ENCODE data around the gene DLX2.
"Not testable (repeated sequence)": the region's sequence is repeated elsewhere in the genome, so short reads cannot be mapped to it uniquely, and the experiment has no call there.

The DLX2 gene

GRCh38 chr2:172102391-172103359 is at the start of gene DLX2:
DLX2 (minus strand) TSS chr2:172102900; CDS start chr2:172102538, 362 bp downstream.
- peak; percentile 58 to 73 for DNase-seq (ENCODE audit: low read depth in 2 of 2)

- DNase-seq (ENCODE audit: low read depth in 2 of 2), result no peak
These were observed 45.4 kb upstream of the DLX2 start for GRCh38 chr2:172147944-172148650.

GRCh38 chr2:172143817-172144216 is 41.1 kb upstream of the DLX2 start:
- DNase-seq (ENCODE audit: low read depth in 2 of 2), result no peak

- DNase-seq (ENCODE audit: low read depth in 2 of 2), result not testable (repeated sequence)
These were observed 36.0 kb upstream of the DLX2 start for GRCh38 chr2:172138727-172139126.

- DNase-seq (ENCODE audit: low read depth in 2 of 2), result no peak
These were observed 35.2 kb upstream of the DLX2 start for GRCh38 chr2:172137943-172138342.

DNA sequence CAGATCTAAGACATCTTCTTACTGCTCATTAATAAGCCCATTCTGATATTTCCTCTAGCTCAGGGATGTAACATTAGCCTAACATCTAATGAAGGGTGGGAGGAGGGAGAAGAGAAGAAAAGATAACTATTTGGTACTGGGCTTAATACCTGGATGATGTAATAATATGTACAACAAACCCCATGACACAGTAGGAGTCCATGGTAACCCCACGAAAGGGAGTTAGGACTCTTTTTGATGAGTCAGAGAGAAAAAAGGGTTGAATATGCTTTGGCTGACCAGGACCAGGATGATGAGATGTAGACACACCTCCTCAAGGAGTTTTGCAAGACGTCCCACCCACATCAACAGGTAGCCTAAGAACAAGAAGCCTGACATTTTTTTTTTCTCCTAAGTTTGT is 34.4 kb upstream of the DLX2 start:
- DNase-seq (ENCODE audit: low read depth in 2 of 2), result no peak

DNA sequence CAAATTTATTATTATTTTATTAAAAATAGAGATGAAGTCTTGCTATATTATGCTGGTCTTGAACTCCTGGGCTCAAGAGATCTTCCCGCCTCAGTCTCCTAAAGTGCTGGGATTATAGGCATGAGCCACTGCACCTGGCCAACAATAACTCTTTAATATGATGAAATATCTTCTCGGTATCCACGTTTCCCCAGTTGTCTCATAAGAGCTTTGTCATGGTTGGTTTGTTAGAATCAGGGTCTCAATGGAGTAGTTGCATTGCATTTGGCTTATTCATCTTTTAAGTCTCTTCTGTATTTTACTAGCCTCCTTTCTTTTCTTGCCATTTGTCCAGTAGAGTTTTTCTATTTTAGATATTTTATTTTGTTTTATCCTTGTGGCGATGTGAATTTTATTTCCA is 32.7 kb upstream of the DLX2 start:
- no peak for DNase-seq (ENCODE audit: low read depth in 2 of 2)

DNA sequence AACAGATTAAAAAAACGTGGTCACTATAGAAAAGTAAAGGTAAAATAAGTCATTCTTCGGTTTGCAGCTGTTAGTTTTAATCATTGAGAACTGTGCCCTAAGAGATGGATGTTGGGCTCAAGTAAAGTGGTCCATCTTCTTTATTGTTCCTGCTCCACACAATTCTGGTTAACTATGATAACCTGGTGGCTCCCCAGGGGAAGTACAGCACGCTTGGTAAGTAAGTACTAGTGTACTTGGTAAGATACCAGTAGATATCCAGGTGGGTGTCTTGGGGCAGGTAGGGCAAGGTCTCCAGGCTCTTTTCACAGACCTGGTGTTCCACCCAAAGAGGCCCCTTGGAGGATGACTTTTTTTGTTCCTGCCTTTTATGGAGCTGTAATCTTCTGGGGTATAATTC is 31.6 kb upstream of the DLX2 start:
- no peak for DNase-seq (ENCODE audit: low read depth in 2 of 2)

DNA sequence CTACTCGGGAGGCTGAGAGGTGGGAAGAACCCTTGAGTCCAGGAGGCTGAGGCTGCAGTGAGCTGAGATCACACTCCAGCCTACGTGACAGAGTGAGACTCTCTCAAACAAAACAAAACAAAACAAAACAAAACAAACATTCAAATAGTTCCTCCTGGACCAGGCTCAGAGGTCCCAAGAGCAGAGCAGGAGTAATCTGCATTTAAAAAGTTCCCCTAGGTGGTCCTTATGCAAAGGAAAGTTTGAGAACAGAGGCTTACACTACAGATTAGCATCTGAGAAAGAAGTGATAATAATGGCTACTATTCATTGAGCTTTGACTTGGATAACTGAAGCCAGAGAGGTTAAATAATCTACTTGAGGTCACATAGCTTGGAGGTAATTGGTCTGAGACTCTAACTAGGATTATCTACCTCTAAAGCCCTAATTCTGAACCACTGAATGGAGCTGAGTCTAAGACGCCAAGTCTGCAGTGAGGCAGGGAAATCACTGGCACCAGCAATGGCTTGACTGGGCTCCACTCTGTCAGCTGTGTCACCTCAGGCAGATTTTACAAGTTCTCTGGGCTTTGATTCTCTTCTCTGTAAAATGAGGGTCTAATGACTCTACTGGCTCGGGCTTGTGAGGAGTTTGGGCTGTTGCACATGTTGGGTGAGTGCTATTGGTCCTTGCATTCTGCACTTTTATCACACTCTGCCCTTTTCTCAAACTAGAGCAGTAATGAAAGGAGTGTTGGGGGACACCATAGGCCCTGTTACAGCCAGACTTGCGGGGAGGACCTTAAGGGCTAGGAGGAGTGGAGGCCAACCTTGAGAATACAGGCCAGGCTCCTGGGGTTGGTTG is 29.2 kb upstream of the DLX2 start:
- no peak for DNase-seq (ENCODE audit: low read depth in 2 of 2)

DNA sequence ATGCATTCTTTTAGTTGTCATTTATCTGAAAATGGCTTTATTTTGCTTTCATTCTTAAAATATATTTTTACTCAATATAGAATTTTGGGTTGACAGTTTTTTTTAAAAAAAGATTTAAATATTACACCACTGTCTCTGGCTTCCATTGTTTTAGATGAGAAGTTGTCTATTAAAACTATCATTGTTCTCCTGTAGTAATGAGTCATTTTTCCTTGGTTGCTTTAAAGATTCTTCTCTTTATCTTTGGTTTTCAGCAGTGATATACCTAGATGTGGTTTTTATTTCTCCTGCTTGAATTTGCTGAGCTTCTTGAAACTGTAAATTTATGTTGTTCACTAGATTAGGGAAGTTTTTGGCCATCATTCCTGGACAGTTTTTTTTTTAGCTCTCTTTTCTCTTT is 26.7 kb upstream of the DLX2 start:
- DNase-seq (ENCODE audit: low read depth in 2 of 2), result no peak

- no peak for DNase-seq (ENCODE audit: low read depth in 2 of 2)
These were observed 25.8 kb upstream of the DLX2 start for GRCh38 chr2:172128484-172128883.

GRCh38 chr2:172120118-172120517 is 17.4 kb upstream of the DLX2 start:
- no peak for DNase-seq (ENCODE audit: low read depth in 2 of 2)

DNA sequence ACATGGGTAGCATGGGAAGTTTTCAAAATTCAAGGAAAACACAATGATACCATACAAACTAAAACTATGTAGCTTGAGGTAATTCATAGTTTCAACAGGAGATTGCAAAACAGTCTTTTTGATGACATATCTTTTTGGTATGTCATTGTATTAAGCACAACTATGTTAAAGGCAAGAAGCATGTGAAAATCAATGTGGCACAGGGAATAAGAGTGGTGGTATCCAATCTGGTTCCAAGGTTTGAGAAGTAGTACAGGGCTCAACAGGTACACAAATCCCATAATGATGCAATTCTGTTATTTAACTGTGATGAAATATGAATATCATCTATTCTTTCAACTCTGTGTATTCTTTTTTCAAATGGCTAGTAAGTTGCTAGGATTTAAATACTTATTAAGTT is 16.4 kb upstream of the DLX2 start:
- DNase-seq (ENCODE audit: low read depth in 2 of 2), result no peak

DNA sequence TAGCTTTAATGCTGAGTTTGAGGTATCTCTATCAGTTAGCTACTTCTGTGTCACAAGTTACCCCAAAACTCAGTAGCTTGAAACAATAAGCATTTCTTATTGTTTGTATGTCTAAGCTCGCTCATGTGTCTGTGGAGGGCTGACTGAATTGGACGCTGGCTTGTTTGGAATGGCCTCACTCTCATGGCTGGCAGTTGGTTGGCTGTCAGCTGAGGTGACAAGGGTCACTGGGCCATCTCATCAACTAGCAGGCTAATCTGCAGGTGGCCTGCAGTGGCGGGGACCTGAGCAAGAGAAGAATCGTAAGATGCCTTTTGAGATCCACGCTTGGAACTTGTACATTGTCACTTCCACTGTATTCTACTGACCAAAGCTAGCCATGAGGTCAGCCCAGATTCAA is 13.4 kb upstream of the DLX2 start:
- no peak for DNase-seq (ENCODE audit: low read depth in 2 of 2)

DNA sequence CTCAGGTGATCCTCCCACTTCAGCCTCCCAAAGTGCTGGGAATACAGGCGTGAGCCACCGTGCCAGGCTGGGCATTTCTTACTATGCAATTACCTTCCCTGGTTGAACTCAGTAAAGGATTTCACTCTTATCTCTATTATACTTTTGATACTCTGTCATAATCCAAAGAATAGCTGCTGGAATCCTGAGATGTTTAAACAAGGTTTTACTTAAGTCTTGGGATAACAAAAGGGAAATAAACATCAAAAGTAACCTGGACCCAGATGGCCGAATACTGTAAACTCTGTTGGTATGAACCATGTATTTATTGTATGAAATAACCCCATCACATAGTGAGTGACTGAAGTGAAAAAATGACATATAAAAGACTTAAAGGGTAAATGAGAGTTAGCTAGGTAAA is 11.9 kb upstream of the DLX2 start:
- no peak for DNase-seq (ENCODE audit: low read depth in 2 of 2)

GRCh38 chr2:172114176-172114575 is 11.5 kb upstream of the DLX2 start:
- DNase-seq (ENCODE audit: low read depth in 2 of 2), result not testable (repeated sequence)

DNA sequence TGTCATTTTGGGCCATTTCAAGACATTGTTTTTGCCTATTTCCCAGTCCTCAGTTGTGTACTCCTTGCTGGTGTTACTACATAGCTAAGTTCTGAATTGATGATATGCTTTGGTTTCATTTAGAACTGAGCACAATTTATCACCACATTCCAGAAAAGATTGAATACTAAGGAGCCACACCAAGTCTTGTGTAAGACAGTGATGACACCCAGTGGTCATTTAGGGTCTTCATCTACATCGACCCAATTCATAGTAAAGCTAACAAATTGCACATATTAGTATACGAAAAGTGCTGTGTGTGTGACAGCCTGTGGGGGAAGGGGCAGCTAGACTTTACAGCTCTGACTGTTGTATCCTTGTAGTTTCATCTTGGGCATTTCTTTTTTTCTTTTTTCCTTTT is 10.9 kb upstream of the DLX2 start:
- DNase-seq (ENCODE audit: low read depth in 2 of 2), result no peak

- DNase-seq (ENCODE audit: low read depth in 2 of 2), result no peak
These were observed 7.5 kb upstream of the DLX2 start for GRCh38 chr2:172109988-172110811.

DNA sequence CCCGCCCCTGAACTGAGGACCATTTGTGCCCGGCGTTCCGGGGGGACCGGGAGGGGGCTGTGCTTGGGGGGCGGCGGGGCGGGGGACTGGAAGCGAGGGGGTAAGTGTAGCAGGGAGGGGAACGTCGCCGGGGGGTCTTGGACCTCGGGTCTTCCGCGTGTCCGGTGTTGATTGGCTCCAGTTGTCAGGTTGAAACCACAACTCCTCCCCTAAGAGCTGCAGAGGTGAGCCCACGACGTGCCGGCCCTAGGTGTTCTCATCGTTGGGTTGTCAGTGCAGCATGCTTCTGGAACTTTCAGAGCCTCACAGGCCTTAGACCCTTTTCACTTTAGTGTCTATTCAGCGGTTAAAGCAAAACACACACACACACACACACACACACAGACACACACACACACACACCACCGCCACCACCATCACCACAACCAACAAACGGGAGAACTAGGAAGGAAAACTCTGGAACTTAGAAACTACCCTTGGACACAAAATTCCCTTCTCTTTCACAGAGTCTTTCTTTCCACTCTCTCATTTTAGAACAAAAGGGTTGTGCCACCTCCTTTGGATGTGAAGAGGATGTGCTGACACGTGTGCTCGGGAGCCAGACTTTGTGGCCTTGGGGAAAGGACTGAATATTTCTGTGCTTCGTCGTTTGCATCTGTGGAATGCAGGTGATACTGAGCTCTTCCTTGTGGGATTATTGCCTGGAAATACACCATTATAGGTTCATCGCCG is 6.7 kb upstream of the DLX2 start:
- DNase-seq (ENCODE audit: low read depth in 2 of 2), result no peak

DNA sequence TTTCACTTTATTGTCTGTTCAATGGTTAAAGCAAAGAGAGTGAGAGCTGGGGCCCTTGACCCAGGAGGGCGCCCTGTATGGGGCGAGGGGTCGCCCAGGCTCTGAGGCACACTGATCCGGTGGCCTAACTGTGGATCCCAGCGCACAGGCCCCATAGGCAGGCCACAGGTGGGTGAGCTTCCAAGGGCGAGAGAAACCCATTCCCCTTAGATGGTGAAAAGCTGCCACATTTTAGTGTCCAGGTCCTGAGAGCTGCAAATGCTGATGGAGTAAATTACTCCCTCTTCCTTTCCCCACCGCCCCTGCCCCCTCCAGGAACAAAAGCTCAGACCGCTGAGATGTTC is 5.9 kb upstream of the DLX2 start:
- no peak for DNase-seq (ENCODE audit: low read depth in 2 of 2)
